Stimulated activated naive CD8-positive, alpha-beta T cell treated with anti-CD3 and anti-CD28 coated beads, Interleukin-15, Interleukin-2, amounts not matched to agents 100 U/mL and 50 U/mL, for 24 hours (primary cell): ENCODE measurements around the gene VPS29.

ENCODE experiments used
- ATAC-seq: fragments of 150-1000 bp; cut with Tn5 transposase; one replicate; pipeline ENCODE4 v1.10.0; 2021
- DNase-seq: peaks from one replicate; pipeline ENCODE4 v3.0.0; 2021

Gene VPS29

GRCh38 chr12:110444455-110444854 lies 57.5 kb downstream of the VPS29 start:
- DNase-seq (no peak), ATAC-seq (no peak)
